LNCAP (cell line): ENCODE data around the gene SDF4.

Experiments used
- TF ChIP-seq, protein P1 (sequence below): fragments of 450-650 bp; IDR thresholded peaks from 2 replicates; pipeline ENCODE4 v1.5.1; 2017; ENCODE audit warnings: mild to moderate bottlenecking

Gene SDF4

DNA sequence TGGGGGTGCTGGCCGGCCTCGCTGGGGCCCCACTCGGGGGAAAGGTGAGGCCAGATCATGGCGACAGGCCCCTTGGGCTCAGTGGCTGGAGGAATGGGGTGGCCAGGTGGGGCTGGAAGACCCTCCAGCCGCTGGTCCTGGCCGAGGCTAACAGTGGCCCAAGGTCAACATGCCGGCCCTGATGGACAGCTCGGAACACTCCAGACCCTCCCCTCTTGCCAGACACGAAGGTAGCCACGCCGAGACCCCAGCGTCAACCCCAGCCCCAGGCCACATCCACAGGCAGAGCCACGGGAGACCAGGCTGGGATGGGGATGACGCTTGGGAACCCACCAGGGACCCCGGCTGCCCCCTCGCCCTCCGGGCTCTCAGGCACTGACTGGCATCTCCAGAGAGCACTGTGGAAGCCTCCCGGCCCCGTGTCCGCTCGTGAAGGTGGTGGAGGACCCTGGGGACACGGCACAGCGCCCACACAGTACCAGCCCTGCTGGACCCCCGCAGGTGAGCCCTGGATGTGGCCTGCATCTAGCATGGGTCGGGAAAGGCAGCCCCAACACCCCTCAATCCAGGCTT is 15.6 kb upstream of the SDF4 start:
- TF ChIP-seq, protein P1, sequence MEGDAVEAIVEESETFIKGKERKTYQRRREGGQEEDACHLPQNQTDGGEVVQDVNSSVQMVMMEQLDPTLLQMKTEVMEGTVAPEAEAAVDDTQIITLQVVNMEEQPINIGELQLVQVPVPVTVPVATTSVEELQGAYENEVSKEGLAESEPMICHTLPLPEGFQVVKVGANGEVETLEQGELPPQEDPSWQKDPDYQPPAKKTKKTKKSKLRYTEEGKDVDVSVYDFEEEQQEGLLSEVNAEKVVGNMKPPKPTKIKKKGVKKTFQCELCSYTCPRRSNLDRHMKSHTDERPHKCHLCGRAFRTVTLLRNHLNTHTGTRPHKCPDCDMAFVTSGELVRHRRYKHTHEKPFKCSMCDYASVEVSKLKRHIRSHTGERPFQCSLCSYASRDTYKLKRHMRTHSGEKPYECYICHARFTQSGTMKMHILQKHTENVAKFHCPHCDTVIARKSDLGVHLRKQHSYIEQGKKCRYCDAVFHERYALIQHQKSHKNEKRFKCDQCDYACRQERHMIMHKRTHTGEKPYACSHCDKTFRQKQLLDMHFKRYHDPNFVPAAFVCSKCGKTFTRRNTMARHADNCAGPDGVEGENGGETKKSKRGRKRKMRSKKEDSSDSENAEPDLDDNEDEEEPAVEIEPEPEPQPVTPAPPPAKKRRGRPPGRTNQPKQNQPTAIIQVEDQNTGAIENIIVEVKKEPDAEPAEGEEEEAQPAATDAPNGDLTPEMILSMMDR, result no peak

DNA sequence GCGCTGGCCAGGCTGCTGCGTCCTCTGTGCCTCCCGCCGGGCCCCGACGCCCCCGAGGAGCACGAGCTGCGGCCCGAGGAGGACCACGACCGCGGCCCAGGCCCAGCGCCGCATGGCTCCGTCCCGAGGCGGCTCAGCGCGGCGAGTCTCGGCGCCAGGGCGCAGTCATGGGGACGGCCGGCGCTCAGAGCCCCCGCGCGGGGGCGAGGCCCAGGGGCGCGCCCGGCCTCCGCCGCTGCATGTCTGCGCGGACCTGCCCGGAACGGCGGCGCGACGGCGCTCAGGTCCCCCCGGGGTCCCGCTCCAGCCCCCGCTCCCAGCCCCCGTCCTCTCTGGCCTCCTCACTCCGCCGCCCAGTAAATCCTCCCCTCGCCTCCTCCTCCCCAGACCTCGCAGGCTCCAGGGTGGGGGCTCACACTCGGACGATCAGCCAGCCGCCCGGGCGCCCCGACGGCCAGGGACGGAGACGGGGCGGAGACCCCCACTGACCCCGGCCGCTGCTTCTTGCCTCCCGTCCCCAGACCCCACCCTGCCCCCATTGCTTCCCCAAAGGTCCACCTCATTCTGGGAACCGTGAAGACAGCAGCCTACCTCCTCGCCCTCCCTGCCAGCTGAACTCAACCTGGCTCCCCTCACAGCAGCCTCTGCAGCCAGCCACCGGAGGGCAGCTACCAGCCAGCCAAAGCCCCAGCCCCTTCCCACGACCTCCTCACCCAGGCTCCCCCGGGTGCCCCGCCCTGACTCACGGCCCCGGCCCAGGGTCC is 15.0 kb upstream of the SDF4 start, which contains the start of gene C1QTNF12:
TSS of gene C1QTNF12 (minus strand) at position 146 of the 764 bp plus-strand sequence. CDS start at position 114, 32 bp downstream.
- TF ChIP-seq, protein P1, result no peak

DNA sequence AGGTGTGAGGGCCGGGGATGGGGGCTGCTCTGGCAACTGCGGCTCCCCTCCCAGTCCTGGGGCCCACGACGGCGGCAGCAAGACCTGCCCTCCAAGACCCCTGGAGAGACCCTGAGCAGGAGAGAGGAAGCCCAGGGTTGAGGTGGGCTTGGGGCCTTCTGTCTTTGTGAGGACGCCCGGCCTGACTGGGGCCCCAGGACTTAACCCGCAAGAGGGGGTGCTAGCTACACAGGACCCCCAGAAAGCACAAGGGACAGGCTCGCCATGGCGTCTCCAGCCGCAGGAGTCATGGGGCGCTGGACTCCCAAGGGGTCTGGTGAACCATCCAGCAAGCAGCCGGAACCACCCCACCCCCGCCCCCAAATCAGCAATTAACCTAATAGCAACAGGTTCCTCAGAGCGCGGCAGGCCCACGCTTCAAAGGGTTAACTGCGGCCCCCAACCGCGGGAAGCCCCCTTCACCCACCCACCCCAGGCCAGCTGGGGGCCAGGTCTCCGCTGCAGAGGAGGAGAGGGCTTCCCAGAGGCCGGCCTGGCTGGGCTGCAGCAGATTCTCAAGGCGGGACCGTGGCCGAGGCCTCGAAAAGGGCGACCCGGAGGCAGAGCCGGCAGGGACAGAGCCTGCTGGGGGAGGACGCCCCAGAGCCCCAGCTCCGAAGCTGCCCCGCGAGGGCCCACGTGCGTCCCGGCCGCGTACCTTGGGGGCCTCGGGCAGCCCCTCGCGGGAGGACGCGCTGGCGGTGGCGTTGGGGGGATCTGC is 14.2 kb upstream of the SDF4 start:
- TF ChIP-seq, protein P1, result no peak

DNA sequence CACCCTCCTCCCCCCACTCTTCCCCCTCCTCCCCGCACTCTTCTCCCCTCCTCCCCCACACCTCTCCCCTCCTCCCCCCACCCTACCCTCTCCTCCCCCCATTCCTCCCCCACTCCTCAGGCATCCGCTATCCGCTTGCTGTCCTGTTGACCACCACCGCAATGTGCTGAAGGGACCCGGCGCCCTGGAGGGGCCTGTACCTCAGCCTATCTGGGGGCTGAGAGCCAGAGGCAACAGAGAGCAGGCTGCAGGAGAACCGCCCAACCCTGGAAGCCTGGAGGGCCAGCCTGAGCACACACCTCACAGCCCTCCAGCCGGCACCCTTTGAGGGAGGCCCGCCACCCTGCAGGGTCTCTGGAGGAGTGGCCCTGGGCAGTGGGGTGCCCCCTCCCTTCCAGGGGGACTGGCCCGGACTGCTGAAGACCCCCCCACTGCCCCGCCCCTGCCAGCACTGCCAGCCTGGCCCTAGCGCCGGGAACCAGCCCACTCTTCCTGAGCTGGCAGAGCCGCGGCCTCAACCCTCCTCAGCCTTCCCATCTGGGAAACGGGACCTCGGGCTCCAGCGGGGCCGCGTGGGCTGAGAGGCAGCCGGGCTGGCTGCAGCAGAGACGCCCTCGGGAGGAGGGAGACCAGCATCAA is 13.5 kb upstream of the SDF4 start:
- TF ChIP-seq, protein P1, result no peak

DNA sequence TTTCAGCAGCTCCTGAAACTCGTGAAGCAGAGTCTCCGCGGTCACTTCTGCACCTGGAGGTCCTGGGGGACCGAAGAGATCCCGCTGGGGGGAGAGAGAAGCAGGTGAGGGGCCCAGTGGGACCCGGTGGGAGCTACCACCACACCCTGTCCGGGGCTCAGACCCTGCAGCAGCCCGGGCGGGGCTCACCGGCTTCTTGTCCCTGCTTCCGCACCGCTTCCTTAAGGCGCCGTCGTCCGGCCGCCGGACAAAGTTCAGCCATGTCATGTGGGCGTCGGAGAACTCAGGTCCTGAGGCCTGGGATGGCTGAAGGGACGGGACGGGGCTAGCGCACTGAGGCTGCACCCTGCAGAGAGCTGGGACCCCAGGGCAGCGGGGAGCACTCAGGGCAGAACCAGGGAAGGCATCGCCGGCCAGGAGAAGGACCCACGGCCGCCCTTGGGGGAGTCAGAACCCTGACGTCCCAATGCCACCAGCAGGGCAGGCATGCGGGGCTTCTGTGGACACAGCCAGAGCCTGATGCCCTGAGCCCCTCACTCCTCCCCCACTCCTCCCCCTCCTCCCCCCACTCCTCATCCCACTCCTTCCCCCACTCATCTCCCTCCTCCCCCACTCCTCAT is 12.5 kb upstream of the SDF4 start:
- TF ChIP-seq, protein P1, result no peak

DNA sequence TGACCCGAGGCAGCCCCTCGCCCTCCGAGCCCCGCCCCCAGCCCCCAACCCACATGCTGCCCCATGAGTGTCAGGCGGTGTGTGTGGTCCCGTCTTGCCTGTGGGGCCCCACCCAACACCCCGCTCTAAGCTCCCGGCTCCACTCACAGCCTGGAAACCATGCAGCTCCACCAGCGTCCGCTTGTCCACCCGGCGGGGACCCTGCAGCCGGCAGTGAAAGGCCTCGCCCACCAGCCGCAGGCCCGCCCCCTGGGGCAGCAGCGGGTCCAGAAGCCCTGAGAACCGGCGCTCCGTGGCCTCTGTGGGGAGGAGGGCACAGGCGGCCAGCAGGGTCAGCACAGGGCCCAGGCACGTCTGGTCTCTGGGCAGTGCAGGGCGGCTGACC is 12.0 kb upstream of the SDF4 start:
- TF ChIP-seq, protein P1, result no peak

DNA sequence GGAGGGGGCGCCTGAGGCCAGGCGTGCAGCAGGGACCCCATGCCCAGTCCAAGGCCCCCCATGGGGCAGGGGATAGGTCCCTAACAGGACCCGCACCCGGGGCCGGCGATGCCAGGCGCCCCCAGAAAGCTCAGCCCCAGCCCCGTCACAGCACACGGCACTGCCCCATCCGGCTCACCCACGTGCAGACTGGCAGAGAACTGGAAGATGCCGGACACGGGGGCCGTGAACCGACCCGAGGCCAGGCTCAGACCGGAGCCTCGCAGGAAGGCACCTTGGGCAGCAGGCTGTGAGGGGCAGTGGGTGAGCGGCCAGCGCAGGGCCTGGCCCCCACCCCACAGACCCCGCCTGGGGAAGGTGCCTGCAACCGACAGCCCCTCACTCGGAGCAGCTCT is 11.5 kb upstream of the SDF4 start:
- TF ChIP-seq, protein P1, result no peak
